ENCODE results near the gene WDR88. TPM values are rescaled to one million over a fixed set of nuclear protein-coding genes. Genes with fewer than 3 reads are reported as not detected.

WDR88 gene
- total and polyA plus RNA-seq, 2 of the 8 experiments (the other 6 are each of a cell fraction or from before 2014, with no cell fraction given), result not detected

DNA sequence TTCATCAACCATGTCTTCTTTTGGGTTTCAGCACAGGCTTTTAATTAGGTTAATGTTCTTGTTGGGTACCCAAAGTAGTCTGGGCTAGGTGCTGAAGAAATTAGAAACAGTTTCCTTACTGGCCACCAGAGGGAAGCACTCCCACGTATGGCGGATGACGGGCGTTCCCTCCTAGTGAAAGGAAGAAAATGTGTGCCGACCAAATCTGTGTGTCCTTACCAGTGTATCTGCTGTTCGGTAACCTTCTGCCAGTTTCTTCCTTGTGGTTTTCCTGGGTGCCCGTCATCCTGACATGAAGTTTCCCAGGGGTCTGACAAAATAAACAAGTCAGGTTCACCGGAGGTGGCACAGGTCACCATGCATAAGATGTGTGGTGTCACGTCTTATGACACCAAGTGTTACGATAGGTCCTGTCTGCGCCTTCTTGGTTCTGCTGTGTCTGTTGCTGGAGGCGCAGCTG, 6.0 kb upstream of the WDR88 start (continued):
- TF ChIP-seq, protein P1, sequence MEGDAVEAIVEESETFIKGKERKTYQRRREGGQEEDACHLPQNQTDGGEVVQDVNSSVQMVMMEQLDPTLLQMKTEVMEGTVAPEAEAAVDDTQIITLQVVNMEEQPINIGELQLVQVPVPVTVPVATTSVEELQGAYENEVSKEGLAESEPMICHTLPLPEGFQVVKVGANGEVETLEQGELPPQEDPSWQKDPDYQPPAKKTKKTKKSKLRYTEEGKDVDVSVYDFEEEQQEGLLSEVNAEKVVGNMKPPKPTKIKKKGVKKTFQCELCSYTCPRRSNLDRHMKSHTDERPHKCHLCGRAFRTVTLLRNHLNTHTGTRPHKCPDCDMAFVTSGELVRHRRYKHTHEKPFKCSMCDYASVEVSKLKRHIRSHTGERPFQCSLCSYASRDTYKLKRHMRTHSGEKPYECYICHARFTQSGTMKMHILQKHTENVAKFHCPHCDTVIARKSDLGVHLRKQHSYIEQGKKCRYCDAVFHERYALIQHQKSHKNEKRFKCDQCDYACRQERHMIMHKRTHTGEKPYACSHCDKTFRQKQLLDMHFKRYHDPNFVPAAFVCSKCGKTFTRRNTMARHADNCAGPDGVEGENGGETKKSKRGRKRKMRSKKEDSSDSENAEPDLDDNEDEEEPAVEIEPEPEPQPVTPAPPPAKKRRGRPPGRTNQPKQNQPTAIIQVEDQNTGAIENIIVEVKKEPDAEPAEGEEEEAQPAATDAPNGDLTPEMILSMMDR (IDR thresholded peaks at IDR 0.05; ENCODE audit: control extremely low read depth in 1 of 3, insufficient read depth in 1 of 3, low read depth in 1 of 3, low read length in 3 of 3), result peak; percentile 71 to 82 (median 80)
- TF ChIP-seq, protein P2, sequence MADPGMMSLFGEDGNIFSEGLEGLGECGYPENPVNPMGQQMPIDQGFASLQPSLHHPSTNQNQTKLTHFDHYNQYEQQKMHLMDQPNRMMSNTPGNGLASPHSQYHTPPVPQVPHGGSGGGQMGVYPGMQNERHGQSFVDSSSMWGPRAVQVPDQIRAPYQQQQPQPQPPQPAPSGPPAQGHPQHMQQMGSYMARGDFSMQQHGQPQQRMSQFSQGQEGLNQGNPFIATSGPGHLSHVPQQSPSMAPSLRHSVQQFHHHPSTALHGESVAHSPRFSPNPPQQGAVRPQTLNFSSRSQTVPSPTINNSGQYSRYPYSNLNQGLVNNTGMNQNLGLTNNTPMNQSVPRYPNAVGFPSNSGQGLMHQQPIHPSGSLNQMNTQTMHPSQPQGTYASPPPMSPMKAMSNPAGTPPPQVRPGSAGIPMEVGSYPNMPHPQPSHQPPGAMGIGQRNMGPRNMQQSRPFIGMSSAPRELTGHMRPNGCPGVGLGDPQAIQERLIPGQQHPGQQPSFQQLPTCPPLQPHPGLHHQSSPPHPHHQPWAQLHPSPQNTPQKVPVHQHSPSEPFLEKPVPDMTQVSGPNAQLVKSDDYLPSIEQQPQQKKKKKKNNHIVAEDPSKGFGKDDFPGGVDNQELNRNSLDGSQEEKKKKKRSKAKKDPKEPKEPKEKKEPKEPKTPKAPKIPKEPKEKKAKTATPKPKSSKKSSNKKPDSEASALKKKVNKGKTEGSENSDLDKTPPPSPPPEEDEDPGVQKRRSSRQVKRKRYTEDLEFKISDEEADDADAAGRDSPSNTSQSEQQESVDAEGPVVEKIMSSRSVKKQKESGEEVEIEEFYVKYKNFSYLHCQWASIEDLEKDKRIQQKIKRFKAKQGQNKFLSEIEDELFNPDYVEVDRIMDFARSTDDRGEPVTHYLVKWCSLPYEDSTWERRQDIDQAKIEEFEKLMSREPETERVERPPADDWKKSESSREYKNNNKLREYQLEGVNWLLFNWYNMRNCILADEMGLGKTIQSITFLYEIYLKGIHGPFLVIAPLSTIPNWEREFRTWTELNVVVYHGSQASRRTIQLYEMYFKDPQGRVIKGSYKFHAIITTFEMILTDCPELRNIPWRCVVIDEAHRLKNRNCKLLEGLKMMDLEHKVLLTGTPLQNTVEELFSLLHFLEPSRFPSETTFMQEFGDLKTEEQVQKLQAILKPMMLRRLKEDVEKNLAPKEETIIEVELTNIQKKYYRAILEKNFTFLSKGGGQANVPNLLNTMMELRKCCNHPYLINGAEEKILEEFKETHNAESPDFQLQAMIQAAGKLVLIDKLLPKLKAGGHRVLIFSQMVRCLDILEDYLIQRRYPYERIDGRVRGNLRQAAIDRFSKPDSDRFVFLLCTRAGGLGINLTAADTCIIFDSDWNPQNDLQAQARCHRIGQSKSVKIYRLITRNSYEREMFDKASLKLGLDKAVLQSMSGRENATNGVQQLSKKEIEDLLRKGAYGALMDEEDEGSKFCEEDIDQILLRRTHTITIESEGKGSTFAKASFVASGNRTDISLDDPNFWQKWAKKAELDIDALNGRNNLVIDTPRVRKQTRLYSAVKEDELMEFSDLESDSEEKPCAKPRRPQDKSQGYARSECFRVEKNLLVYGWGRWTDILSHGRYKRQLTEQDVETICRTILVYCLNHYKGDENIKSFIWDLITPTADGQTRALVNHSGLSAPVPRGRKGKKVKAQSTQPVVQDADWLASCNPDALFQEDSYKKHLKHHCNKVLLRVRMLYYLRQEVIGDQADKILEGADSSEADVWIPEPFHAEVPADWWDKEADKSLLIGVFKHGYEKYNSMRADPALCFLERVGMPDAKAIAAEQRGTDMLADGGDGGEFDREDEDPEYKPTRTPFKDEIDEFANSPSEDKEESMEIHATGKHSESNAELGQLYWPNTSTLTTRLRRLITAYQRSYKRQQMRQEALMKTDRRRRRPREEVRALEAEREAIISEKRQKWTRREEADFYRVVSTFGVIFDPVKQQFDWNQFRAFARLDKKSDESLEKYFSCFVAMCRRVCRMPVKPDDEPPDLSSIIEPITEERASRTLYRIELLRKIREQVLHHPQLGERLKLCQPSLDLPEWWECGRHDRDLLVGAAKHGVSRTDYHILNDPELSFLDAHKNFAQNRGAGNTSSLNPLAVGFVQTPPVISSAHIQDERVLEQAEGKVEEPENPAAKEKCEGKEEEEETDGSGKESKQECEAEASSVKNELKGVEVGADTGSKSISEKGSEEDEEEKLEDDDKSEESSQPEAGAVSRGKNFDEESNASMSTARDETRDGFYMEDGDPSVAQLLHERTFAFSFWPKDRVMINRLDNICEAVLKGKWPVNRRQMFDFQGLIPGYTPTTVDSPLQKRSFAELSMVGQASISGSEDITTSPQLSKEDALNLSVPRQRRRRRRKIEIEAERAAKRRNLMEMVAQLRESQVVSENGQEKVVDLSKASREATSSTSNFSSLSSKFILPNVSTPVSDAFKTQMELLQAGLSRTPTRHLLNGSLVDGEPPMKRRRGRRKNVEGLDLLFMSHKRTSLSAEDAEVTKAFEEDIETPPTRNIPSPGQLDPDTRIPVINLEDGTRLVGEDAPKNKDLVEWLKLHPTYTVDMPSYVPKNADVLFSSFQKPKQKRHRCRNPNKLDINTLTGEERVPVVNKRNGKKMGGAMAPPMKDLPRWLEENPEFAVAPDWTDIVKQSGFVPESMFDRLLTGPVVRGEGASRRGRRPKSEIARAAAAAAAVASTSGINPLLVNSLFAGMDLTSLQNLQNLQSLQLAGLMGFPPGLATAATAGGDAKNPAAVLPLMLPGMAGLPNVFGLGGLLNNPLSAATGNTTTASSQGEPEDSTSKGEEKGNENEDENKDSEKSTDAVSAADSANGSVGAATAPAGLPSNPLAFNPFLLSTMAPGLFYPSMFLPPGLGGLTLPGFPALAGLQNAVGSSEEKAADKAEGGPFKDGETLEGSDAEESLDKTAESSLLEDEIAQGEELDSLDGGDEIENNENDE (IDR thresholded peaks at IDR 0.05; ENCODE audit: insufficient replicate concordance, low read length), result no peak
- 0 out of 2 replicates have a peak, but pooled peaks have one; percentile 18 for TF ChIP-seq CREB1 (IDR thresholded peaks at IDR 0.05)

Measured in H1 (cell line).